HG03139 (cell line): ENCODE data around the gene RPS19.
"Not testable (repeated sequence)": the region's sequence is repeated elsewhere in the genome, so short reads cannot be mapped to it uniquely, and the experiment has no call there.

Experiments used
- ATAC-seq: cut with Tn5 transposase; IDR thresholded peaks from one replicate; pipeline ENCODE4 v1.9.1; 2021; ENCODE audit not compliant: unreplicated experiment

The RPS19 gene

GRCh38 chr19:41912899-41913537, 53.0 kb downstream of the RPS19 start:
- no peak for ATAC-seq

- ATAC-seq: no peak
These were observed 53.7 kb downstream of the RPS19 start for GRCh38 chr19:41913538-41914423.

GRCh38 chr19:41914424-41914834, 54.4 kb downstream of the RPS19 start:
- not testable (repeated sequence) for ATAC-seq

GRCh38 chr19:41915021-41915775, 55.1 kb downstream of the RPS19 start:
- ATAC-seq: no peak

GRCh38 chr19:41915776-41916414, 55.8 kb downstream of the RPS19 start:
- no peak for ATAC-seq

GRCh38 chr19:41917676-41918075, 57.6 kb downstream of the RPS19 start:
- ATAC-seq: no peak

GRCh38 chr19:41918095-41918494, 58.0 kb downstream of the RPS19 start:
- no peak for ATAC-seq

- ATAC-seq: no peak
These were observed 58.7 kb downstream of the RPS19 start for GRCh38 chr19:41918653-41919244.

GRCh38 chr19:41919948-41920712, 60.1 kb downstream of the RPS19 start:
- ATAC-seq: no peak

- ATAC-seq: no peak
These were observed 61.0 kb downstream of the RPS19 start for GRCh38 chr19:41920882-41921576.

- ATAC-seq: no peak
These were observed 61.8 kb downstream of the RPS19 start for GRCh38 chr19:41921577-41922576.
